AG04450 (cell line): Measurements from ENCODE around the gene AKAP6. TPM values are rescaled to one million over a fixed set of nuclear protein-coding genes. Genes with fewer than 3 reads are reported as not detected.

Experiments
- CTCF ChIA-PET: fragments of 300-600, 350-600 bp; formaldehyde crosslinking; extraction: SDS; loops from one replicate; lab custom pipeline; 2022; ENCODE audit warnings: antibody characterized with exemption, inconsistent platforms; lab: Charles Lee
- POLR2A ChIA-PET: fragments of 350-600 bp; formaldehyde crosslinking; extraction: SDS; loops from one replicate; lab custom pipeline; 2021; ENCODE audit warnings: antibody characterized with exemption, inconsistent platforms; lab: Yijun Ruan, JAX
- DNase-seq: peaks from one replicate; pipeline ENCODE4 v3.0.0-alpha.2; 2011; ENCODE audit warnings: low read depth, low spot score
- H3K27ac ChIP-seq: one replicate; pipeline ENCODE4 v1.5.1; 2012; ENCODE audit warnings: low read depth, low read length, control low read depth
- H3K27me3 ChIP-seq: one replicate; pipeline ENCODE4 v1.6.0; 2012; ENCODE audit warnings: low read length; ENCODE audit not compliant: control insufficient read depth, insufficient read depth
- H3K4me3 ChIP-seq: 2 replicates; pipeline ENCODE4 v1.5.1; 2011; ENCODE audit warnings: mild to moderate bottlenecking, low read depth, low read length, control low read depth
- H3K9me3 ChIP-seq: 2 replicates; pipeline ENCODE4 v1.5.1; 2012; ENCODE audit warnings: low read length; ENCODE audit not compliant: control insufficient read depth, insufficient read depth
- polyA plus RNA-seq: library from polyadenylated mRNA; depleted of rRNA; stranded (reverse); fragments of >200 nt; gene quantifications from 2 replicates; pipeline ENCODE4 v1.2.3, GENCODE V29; 2011
- TF ChIP-seq, protein P1 (sequence below): IDR thresholded peaks from 2 replicates; pipeline ENCODE4 v1.5.1; 2011; ENCODE audit warnings: low read depth, low read length, control low read depth, inconsistent platforms

AKAP6 gene
- polyA plus RNA-seq, 1 experiment = 0.78 TPM

DNA sequence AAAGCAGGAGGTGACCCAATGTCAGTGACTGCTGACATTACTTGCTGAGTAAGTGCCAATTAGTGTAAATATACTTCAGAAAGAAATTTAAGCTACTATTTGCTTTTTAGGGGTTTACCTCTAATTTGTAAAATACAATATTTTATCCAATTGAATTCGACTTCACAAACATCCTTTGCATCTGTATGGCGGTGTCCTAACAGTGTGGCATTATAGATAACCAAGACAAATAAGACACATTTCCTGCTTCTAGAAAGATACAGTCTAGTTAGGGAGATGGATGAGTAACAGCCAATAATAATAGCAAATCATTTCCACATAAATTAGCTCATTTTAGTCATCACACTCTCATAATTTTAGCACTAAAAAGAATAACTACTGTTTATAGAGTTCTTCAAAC is 196.5 kb downstream of the AKAP6 start:
- ChIA-PET POLR2A (interaction anchor here (1.0 kb wide), 1 partner anchor 51 kb away, joined by 3 read pairs; no protein-coding TSS in a partner anchor), CTCF (interaction anchor here (0.9 to 2.1 kb wide), 4 partner anchors 12 to 272 kb away, joined by 3 to 10 read pairs (median 4); no protein-coding TSS in a partner anchor)
- no peak for DNase-seq
- TF ChIP-seq, protein P1, sequence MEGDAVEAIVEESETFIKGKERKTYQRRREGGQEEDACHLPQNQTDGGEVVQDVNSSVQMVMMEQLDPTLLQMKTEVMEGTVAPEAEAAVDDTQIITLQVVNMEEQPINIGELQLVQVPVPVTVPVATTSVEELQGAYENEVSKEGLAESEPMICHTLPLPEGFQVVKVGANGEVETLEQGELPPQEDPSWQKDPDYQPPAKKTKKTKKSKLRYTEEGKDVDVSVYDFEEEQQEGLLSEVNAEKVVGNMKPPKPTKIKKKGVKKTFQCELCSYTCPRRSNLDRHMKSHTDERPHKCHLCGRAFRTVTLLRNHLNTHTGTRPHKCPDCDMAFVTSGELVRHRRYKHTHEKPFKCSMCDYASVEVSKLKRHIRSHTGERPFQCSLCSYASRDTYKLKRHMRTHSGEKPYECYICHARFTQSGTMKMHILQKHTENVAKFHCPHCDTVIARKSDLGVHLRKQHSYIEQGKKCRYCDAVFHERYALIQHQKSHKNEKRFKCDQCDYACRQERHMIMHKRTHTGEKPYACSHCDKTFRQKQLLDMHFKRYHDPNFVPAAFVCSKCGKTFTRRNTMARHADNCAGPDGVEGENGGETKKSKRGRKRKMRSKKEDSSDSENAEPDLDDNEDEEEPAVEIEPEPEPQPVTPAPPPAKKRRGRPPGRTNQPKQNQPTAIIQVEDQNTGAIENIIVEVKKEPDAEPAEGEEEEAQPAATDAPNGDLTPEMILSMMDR = no peak
- Histone ChIP-seq H3K9me3 (no peaks in the 10 kb centered on the region), H3K27ac (no peak overlapping the region), H3K4me3 (no peak overlapping the region), H3K27me3 (no peaks in the 10 kb centered on the region)

- no peaks in the 10 kb centered on the region for H3K9me3 ChIP-seq
- TF ChIP-seq, protein P1 = no peak
- CTCF ChIA-PET = no interaction called here
- H3K27me3 ChIP-seq = no peaks in the 10 kb centered on the region
- H3K27ac ChIP-seq = no peak overlapping the region
- no peak overlapping the region for H3K4me3 ChIP-seq
- DNase-seq = no peak
- POLR2A ChIA-PET = no interaction called here
These were observed 201.7 kb downstream of the AKAP6 start for GRCh38 chr14:32530800-32531199.

- TF ChIP-seq, protein P1 = no peak
- DNase-seq = no peak
- no peaks in the 10 kb centered on the region for H3K27me3 ChIP-seq
- H3K27ac ChIP-seq = no peak overlapping the region
- ChIA-PET CTCF (no interaction called here), POLR2A (no interaction called here)
- H3K4me3 ChIP-seq = no peak overlapping the region
- no peaks in the 10 kb centered on the region for H3K9me3 ChIP-seq
These were observed 202.9 kb downstream of the AKAP6 start for GRCh38 chr14:32531942-32532515.

DNA sequence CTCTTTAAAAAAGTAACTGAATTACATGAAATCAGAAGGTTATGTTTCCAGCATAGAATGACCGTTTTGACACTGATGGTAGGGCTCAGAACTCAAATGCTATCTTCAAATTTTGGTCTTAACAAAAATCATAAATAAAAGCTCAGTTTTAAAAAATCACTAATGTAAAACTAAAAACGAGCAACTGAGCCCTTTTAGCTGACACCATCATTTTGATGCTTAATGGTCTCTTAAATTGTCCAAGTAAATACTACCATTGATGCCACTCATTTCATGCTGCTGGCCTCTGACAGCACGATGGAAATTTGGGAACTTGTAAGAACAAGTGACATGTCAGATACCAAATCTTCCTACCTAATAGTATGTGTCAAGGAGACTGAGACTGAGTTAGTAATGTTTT is 205.0 kb downstream of the AKAP6 start:
- TF ChIP-seq, protein P1 = no peak
- ChIA-PET POLR2A (no interaction called here), CTCF (no interaction called here)
- Histone ChIP-seq H3K9me3 (no peaks in the 10 kb centered on the region), H3K4me3 (no peak overlapping the region), H3K27ac (no peak overlapping the region), H3K27me3 (no peaks in the 10 kb centered on the region)
- DNase-seq = no peak

GRCh38 chr14:32536175-32536574 is 207.1 kb downstream of the AKAP6 start:
- Histone ChIP-seq H3K4me3 (no peak overlapping the region), H3K27me3 (no peaks in the 10 kb centered on the region), H3K27ac (no peak overlapping the region), H3K9me3 (no peaks in the 10 kb centered on the region)
- ChIA-PET CTCF (interaction anchor here (0.6 kb wide), 1 partner anchor 23 kb away, joined by 3 read pairs; no protein-coding TSS in a partner anchor), POLR2A (no interaction called here)
- no peak for DNase-seq
- TF ChIP-seq, protein P1 = no peak
